HG03520 (cell line): ENCODE results near the gene USP44.
"Not testable (repeated sequence)": the region's sequence is repeated elsewhere in the genome, so short reads cannot be mapped to it uniquely, and the experiment has no call there.

Experiments
- ATAC-seq: cut with Tn5 transposase; IDR thresholded peaks from one replicate; pipeline ENCODE4 v1.9.1; 2021; ENCODE audit warnings: mild to moderate bottlenecking, moderate library complexity; ENCODE audit not compliant: unreplicated experiment

The USP44 gene

GRCh38 chr12:95511977-95512376 is 39.3 kb downstream of the USP44 start:
- ATAC-seq = no peak

GRCh38 chr12:95509300-95509699 is 42.0 kb downstream of the USP44 start:
- no peak for ATAC-seq

GRCh38 chr12:95506707-95507523 is 44.4 kb downstream of the USP44 start:
- ATAC-seq = no peak

GRCh38 chr12:95505039-95505438 is 46.2 kb downstream of the USP44 start:
- no peak for ATAC-seq

GRCh38 chr12:95504140-95504539 is 47.1 kb downstream of the USP44 start:
- ATAC-seq = no peak

GRCh38 chr12:95499772-95500171 is 51.5 kb downstream of the USP44 start:
- ATAC-seq = no peak

- ATAC-seq = no peak
Observed at GRCh38 chr12:95498968-95499367, 52.3 kb downstream of the USP44 start.

- no peak for ATAC-seq
Observed at GRCh38 chr12:95497031-95497430, 54.2 kb downstream of the USP44 start.

GRCh38 chr12:95495433-95495832 is 55.8 kb downstream of the USP44 start:
- ATAC-seq = no peak

GRCh38 chr12:95494888-95495287 is 56.4 kb downstream of the USP44 start:
- no peak for ATAC-seq

- ATAC-seq = no peak
Observed at GRCh38 chr12:95492462-95492861, 58.8 kb downstream of the USP44 start.

GRCh38 chr12:95487024-95487423 is 64.3 kb downstream of the USP44 start:
- no peak for ATAC-seq

- no peak for ATAC-seq
Observed at GRCh38 chr12:95484524-95484923, 66.8 kb downstream of the USP44 start.

- not testable (repeated sequence) for ATAC-seq
Observed at GRCh38 chr12:95482564-95482963, 68.7 kb downstream of the USP44 start.

GRCh38 chr12:95481888-95482287 is 69.4 kb downstream of the USP44 start:
- ATAC-seq = no peak

GRCh38 chr12:95481072-95481471 is 70.2 kb downstream of the USP44 start:
- ATAC-seq = no peak

GRCh38 chr12:95480230-95480629 is 71.0 kb downstream of the USP44 start:
- ATAC-seq = no peak

- ATAC-seq = no peak
Observed at GRCh38 chr12:95474660-95474958, 76.7 kb downstream of the USP44 start.

- peak; percentile 96 for ATAC-seq
Observed at GRCh38 chr12:95473884-95474659, 77.2 kb downstream of the USP44 start, which contains the start of gene METAP2. Gene METAP2 (plus strand): TSS chr12:95474152. CDS start chr12:95474180, 28 bp downstream.

GRCh38 chr12:95473231-95473883 is 77.9 kb downstream of the USP44 start:
- peak; percentile 23 for ATAC-seq

- ATAC-seq = no peak
Observed at GRCh38 chr12:95470300-95470699, 81.0 kb downstream of the USP44 start.
